HepG2 (cell line): ENCODE results near the gene RNF168. TPM values are rescaled to one million over a fixed set of nuclear protein-coding genes. Genes with fewer than 3 reads are reported as not detected.
A peak's percentile ranks its signal among the peaks of the same experiment; 100 is the strongest.

Experiments used
- HDAC2 ChIP-seq: sonication (generic); formaldehyde crosslinking; IDR thresholded peaks from 2 replicates; pipeline ENCODE4 v1.4.0; 2020; ENCODE audit warnings: missing genetic modification reagents
- ISX ChIP-seq: sonication (generic); formaldehyde crosslinking; conservative IDR thresholded peaks from 2 replicates; pipeline ENCODE4 v1.5.0; 2020; ENCODE audit warnings: missing genetic modification reagents
- KAT7 ChIP-seq: IDR thresholded peaks from 2 replicates; pipeline ENCODE4 v1.6.1; 2018; ENCODE audit warnings: borderline replicate concordance, missing compliant biosample characterization
- MAFK ChIP-seq, 2 experiments: IDR thresholded peaks in 1 of 2; conservative IDR thresholded peaks in 1 of 2; 2 replicates each; pipeline ENCODE4 v1.6.1; 2011; ENCODE audit warnings: improper control_type of control experiment in 2 of 2, low read length in 2 of 2
- MLLT10 ChIP-seq: sonication (generic); formaldehyde crosslinking; IDR thresholded peaks from 2 replicates; pipeline ENCODE4 v1.4.0; 2020; ENCODE audit warnings: missing genetic modification reagents
- NAIF1 ChIP-seq: sonication (generic); formaldehyde crosslinking; IDR thresholded peaks from 2 replicates; pipeline ENCODE4 v1.5.0; 2020; ENCODE audit warnings: mild to moderate bottlenecking, missing genetic modification reagents, borderline replicate concordance
- NFE2L1 ChIP-seq: sonication (generic); formaldehyde crosslinking; IDR thresholded peaks from 2 replicates; pipeline ENCODE4 v1.4.0; 2020; ENCODE audit warnings: missing genetic modification reagents, mild to moderate bottlenecking, borderline replicate concordance
- POLR2AphosphoS5 ChIP-seq: IDR thresholded peaks from 2 replicates; pipeline ENCODE4 v1.6.1; 2012; ENCODE audit warnings: low read depth, low read length
- REPIN1 ChIP-seq: sonication (generic); formaldehyde crosslinking; IDR thresholded peaks from 2 replicates; pipeline ENCODE4 v1.8.0; 2022; ENCODE audit warnings: missing genetic modification reagents, low read depth, mild to moderate bottlenecking, borderline replicate concordance
- RXRA ChIP-seq: sonication (generic); formaldehyde crosslinking; IDR thresholded peaks from 2 replicates; pipeline ENCODE4 v1.5.1; 2020; ENCODE audit warnings: missing genetic modification reagents
- SAP130 ChIP-seq: IDR thresholded peaks from 2 replicates; pipeline ENCODE4 v1.6.1; 2016; ENCODE audit warnings: low read depth
- ZHX2 ChIP-seq, 2 experiments: sonication (generic) in 1 of 2; formaldehyde crosslinking in 1 of 2; IDR thresholded peaks; 2 replicates each; pipeline versions ENCODE4 v1.6.1 to v1.9.0; 2014 to 2022; ENCODE audit warnings: antibody characterized with exemption in 1 of 2, borderline replicate concordance in 1 of 2, inconsistent platforms in 1 of 2, low read depth in 1 of 2, missing genetic modification reagents in 1 of 2
- ZNF639 ChIP-seq: conservative IDR thresholded peaks from 2 replicates; pipeline ENCODE4 v1.6.1; 2018; ENCODE audit warnings: missing genetic modification reagents
- ZNF703 ChIP-seq: sonication (generic); formaldehyde crosslinking; IDR thresholded peaks from 2 replicates; pipeline ENCODE4 v1.5.1; 2020; ENCODE audit warnings: missing genetic modification reagents, mild to moderate bottlenecking, moderate library complexity, borderline replicate concordance
- ZNF749 ChIP-seq: sonication (generic); formaldehyde crosslinking; IDR thresholded peaks from 2 replicates; pipeline ENCODE4 v1.8.0; 2022; ENCODE audit warnings: mild to moderate bottlenecking, missing genetic modification reagents, moderate library complexity, borderline replicate concordance
- polyA plus RNA-seq, 8 experiments: library from polyadenylated mRNA; depleted of rRNA in 3 of 8; stranded (reverse) in 7 of 8; unstranded in 1 of 8; fragments of >200 nt; fragmentation: Illumina TruSeq in 4 of 8; extraction: Trizol in 4 of 8; gene quantifications; 2 replicates each; pipeline versions ENCODE4 v1.2.1 to v1.2.3, GENCODE V29; 2011 to 2016; ENCODE audit warnings: low read depth in 4 of 8, missing spikeins in 1 of 8, mixed read lengths in 1 of 8; ENCODE audit not compliant: insufficient read depth in 1 of 8
- total RNA-seq, 5 experiments: library from RNA; depleted of rRNA; stranded (reverse); fragments of >200 nt; fragmentation: Illumina TruSeq; extraction: Trizol; gene quantifications; 2 replicates each; pipeline ENCODE4 v1.2.3, GENCODE V29; 2016; ENCODE audit warnings: low read depth in 1 of 5
- TF ChIP-seq, protein P1 (sequence below): sonication (generic); formaldehyde crosslinking; conservative IDR thresholded peaks from 2 replicates; pipeline ENCODE4 v1.8.0; 2022; ENCODE audit warnings: mild to moderate bottlenecking, moderate library complexity, missing genetic modification reagents
- TF ChIP-seq, protein P2 (sequence below): sonication (generic); formaldehyde crosslinking; IDR thresholded peaks from 2 replicates; pipeline ENCODE4 v1.9.0; 2022; ENCODE audit warnings: missing genetic modification reagents, mild to moderate bottlenecking, borderline replicate concordance

Gene RNF168
- total and polyA plus RNA-seq, 2 of the 13 experiments (the other 11 are each of a cell fraction or from before 2014, with no cell fraction given), result 3.7 to 22.9 TPM

- TF ChIP-seq, protein P1, sequence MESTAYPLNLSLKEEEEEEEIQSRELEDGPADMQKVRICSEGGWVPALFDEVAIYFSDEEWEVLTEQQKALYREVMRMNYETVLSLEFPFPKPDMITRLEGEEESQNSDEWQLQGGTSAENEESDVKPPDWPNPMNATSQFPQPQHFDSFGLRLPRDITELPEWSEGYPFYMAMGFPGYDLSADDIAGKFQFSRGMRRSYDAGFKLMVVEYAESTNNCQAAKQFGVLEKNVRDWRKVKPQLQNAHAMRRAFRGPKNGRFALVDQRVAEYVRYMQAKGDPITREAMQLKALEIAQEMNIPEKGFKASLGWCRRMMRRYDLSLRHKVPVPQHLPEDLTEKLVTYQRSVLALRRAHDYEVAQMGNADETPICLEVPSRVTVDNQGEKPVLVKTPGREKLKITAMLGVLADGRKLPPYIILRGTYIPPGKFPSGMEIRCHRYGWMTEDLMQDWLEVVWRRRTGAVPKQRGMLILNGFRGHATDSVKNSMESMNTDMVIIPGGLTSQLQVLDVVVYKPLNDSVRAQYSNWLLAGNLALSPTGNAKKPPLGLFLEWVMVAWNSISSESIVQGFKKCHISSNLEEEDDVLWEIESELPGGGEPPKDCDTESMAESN (CRISPR knock-in tag), result 0 out of 2 replicates have a peak, but pooled peaks have one; percentile 60
- TF ChIP-seq REPIN1 (CRISPR knock-in tag), result 0 out of 2 replicates have a peak, but pooled peaks have one; percentile 16
- no peak for TF ChIP-seq NFE2L1 (CRISPR knock-in tag)
- peak; percentile 81 for TF ChIP-seq SAP130 (CRISPR knock-in tag)
- 0 out of 2 replicates have a peak, but pooled peaks have one; percentile 77 for TF ChIP-seq NAIF1 (CRISPR knock-in tag)
- TF ChIP-seq KAT7 (CRISPR knock-in tag), result peak; percentile 89; the same call in 1 of the 2 replicates
- TF ChIP-seq ZNF639 (CRISPR knock-in tag), result peak; percentile 94
- TF ChIP-seq ZNF703 (CRISPR knock-in tag), result 0 out of 2 replicates have a peak, but pooled peaks have one; percentile 83
- TF ChIP-seq POLR2AphosphoS5, result peak; percentile 86
- TF ChIP-seq ZHX2 (IDR thresholded peaks at IDR 0.05; ENCODE audit: low read depth), result peak; percentile 71; the same call in 1 of the 2 replicates
- no peak for TF ChIP-seq ZHX2 (CRISPR knock-in tag; IDR thresholded peaks at IDR 0.05; ENCODE audit: borderline replicate concordance)
- 0 out of 4 replicates have a peak, but pooled peaks have one; percentile 8 to 19 for TF ChIP-seq MAFK (conservative IDR thresholded peaks at IDR 0.05 in 1 of 2, IDR thresholded peaks at IDR 0.05 in 1 of 2; ENCODE audit: low read length in 2 of 2)
- TF ChIP-seq ZNF749, result no peak
- TF ChIP-seq RXRA (CRISPR knock-in tag), result peak; percentile 59
- TF ChIP-seq MLLT10 (CRISPR knock-in tag), result no peak
- TF ChIP-seq ISX (CRISPR knock-in tag), result no peak
- TF ChIP-seq, protein P2, sequence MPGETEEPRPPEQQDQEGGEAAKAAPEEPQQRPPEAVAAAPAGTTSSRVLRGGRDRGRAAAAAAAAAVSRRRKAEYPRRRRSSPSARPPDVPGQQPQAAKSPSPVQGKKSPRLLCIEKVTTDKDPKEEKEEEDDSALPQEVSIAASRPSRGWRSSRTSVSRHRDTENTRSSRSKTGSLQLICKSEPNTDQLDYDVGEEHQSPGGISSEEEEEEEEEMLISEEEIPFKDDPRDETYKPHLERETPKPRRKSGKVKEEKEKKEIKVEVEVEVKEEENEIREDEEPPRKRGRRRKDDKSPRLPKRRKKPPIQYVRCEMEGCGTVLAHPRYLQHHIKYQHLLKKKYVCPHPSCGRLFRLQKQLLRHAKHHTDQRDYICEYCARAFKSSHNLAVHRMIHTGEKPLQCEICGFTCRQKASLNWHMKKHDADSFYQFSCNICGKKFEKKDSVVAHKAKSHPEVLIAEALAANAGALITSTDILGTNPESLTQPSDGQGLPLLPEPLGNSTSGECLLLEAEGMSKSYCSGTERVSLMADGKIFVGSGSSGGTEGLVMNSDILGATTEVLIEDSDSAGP (CRISPR knock-in tag), result peak; percentile 71; the same call in 1 of the 2 replicates
- TF ChIP-seq HDAC2 (CRISPR knock-in tag), result peak; percentile 34
Observed at GRCh38 chr3:196432137-196432879, 71.3 kb downstream of the RNF168 start, which contains the start of gene UBXN7 (continued).
